Stimulated activated CD4-positive, alpha-beta T cell treated with anti-CD3 and anti-CD28 coated beads, Interleukin-15, amount 100 ng/mL, for 1 hour (primary cell): Measurements from ENCODE around the gene CALM1.
"Not testable (repeated sequence)": the region's sequence is repeated elsewhere in the genome, so short reads cannot be mapped to it uniquely, and the experiment has no call there.

Experiments used
- DNase-seq, 2 donors: peaks; one replicate each; pipeline ENCODE4 v3.0.0-alpha.2; 2020; ENCODE audit warnings: low read depth in 1 of 2, low spot score in 1 of 2

Gene CALM1

DNA sequence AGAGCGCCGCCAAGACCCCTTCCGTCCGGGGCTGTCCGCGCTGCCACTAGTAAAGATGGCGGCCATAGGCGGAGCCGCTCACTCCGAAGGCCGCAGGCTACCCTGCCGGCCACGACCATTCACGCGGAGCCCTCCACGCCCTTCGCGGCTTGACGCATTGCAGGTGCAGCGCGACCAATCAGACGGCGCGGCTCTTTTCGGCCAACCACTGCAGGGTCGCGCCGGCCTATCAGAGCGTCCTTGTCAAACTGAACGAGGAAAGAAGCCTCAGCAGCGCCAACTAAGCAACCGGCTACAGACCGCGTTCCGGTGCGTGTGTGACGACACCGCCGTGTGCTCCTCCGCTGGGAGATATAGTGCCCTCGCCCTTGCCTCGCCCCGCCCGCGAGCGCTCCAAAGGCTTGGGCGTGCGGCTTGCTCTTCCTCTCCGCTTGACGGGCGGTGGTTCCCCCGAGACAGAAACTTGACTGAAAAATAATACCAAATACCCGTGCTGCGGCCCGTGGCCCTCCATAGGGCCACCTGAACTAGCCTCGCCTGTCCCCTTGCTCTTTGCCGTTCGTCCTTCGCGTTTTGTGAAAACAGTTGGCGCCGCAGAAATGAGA, 13.6 kb upstream of the CALM1 start:
- DNase-seq = peak; percentile 95 to 96

GRCh38 chr14:90383731-90384542, 12.9 kb upstream of the CALM1 start:
- DNase-seq = peak; percentile 22 to 46

- DNase-seq = no peak
Observed at GRCh38 chr14:90384543-90384911, 12.3 kb upstream of the CALM1 start.

DNA sequence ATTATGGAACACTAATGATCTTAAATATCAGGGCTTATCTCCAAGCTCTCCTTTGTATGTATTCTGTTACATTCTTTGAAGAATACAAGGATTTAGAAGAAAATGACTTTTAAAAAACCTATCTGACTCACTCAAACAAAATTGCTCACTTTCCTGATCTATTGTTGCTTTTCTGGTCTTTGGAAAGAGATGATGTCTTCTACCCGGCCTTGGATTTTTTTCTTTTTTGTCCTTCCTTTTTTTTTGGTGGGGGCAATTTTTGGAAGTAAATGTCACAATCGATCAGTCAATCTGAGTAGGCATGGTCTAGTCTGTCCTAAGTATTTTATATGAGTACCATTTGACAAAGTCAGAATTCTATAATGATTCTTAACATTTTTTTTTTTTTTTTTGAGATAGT, 10.5 kb upstream of the CALM1 start:
- no peak for DNase-seq

- DNase-seq = no peak
Observed at GRCh38 chr14:90387206-90387760, 9.5 kb upstream of the CALM1 start.

GRCh38 chr14:90388437-90388836, 8.4 kb upstream of the CALM1 start:
- no peak for DNase-seq

DNA sequence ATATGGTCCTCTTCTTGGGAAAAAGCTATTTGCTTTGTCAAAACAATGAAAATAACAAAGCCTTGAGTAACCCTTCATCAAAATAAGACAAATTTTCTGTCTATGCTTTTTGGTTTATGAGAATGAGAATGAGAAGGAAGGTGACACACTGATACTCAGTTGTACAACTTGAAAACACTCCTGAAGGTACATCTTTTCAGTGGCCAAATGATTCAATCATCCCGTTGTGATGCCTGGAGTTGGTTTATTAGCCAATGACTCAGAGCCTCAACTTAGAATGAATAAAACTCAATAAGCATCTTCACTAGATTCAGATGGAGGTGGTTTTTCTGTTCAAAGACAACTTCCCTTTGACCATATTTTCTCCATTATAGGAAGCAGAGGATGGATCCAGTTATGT, 7.8 kb upstream of the CALM1 start:
- no peak for DNase-seq

GRCh38 chr14:90393966-90394365, 2.9 kb upstream of the CALM1 start:
- DNase-seq = no peak

GRCh38 chr14:90394782-90395181, 2.0 kb upstream of the CALM1 start:
- DNase-seq = not testable (repeated sequence)

DNA sequence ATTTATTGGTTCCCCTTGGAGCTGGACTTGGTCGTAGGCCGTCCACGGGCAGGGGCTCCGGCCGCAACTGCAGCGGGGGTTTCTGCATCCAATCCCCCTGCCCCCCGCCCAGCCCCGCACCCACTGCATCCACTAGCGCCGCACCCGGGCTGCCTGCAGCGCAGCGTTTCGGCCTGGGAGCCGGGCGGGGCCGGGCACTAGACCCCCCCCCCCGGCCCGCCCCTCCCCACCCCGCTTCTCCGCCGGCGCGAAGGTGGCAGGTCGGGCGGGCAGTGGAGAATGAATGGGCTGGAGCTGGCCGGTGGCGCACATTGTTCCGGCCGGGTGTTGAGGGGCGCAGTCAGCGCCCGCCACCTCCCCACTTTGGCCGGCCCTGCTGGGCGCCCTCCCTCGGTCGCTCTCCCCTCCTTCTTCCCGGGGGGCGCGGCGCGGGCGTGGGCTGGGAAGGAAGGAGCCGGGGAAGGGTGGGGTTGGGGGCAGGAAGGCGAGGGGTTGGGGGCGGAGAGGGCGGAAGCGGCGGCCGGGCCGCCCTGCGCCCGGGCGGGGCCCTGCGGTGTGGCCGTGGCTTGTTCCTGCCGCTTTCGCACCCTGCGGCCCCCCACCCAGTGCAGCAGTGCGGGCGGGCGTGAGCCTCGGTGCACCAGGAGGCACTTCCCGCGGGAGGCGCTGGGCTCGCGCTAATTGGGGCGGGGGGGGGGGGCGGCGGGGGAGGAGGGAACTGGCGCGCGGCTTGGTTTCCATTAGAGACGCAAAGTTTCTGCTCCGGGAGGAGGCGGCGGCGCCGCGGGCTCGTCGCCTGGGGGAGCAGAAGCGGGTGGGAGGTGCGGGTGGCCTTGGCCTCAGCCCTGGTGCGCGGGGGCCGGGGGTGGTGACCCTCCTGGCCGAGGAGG, 841 bp downstream of the CALM1 start:
- DNase-seq = peak; percentile 33 to 42

DNA sequence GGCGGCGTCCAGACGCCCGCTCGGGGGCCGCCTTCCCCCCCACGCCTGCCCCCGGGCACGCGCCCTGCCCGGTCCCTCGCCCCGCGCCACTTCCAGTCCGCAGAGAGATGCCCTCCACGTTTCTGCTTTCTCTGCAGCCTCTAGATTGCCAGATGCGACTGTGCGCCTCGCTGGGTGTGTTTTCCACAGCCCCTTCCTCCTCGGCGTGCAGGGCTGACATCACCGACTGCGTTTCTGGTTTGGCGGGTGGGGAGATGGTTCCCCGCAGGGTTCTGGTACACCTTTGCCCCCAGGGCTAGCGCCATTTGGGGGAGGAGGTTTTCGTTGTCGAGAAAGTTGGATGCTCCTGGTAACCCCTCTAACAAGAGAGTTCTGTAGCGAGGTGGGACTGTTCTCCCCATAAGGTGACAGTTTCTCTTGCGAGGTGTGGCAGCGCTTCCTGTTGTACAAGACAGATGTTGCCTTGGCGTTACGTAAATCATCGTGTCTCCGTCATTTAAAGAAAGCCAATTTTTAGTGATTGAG, 1.5 kb downstream of the CALM1 start:
- peak; percentile 28 to 34 for DNase-seq

DNA sequence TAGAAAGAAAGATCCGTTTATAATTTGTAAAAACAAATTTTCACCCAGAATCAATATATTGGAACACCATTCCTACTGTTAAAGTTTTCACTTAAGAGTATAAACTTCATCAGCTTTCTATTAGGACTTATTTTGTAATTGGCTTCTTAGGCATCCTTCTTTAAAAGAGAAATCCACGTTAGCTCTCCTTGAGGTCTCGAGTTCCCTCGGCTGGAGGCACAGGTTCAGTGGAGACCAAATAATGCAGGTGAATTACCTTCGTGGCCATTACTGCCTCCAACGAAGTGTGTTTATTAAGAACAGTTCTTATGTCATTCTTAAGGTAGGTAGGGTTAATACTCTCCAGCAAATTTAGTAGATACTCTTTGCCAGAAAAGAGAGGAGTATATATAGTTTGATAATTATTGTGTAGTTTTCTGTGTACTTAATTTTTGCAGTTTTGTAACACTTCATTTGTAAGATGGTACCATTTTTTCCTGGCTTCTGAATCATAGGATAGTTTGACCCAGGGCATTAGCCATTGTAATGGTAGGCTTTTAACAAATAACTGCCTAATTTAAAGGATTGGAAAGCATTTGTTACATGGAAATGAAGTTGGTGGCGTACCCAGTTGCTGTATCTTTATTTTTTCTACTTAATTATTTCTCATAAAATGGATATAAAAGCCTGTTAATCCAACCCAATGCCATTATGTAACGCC, 2.2 kb downstream of the CALM1 start:
- DNase-seq = no peak

DNA sequence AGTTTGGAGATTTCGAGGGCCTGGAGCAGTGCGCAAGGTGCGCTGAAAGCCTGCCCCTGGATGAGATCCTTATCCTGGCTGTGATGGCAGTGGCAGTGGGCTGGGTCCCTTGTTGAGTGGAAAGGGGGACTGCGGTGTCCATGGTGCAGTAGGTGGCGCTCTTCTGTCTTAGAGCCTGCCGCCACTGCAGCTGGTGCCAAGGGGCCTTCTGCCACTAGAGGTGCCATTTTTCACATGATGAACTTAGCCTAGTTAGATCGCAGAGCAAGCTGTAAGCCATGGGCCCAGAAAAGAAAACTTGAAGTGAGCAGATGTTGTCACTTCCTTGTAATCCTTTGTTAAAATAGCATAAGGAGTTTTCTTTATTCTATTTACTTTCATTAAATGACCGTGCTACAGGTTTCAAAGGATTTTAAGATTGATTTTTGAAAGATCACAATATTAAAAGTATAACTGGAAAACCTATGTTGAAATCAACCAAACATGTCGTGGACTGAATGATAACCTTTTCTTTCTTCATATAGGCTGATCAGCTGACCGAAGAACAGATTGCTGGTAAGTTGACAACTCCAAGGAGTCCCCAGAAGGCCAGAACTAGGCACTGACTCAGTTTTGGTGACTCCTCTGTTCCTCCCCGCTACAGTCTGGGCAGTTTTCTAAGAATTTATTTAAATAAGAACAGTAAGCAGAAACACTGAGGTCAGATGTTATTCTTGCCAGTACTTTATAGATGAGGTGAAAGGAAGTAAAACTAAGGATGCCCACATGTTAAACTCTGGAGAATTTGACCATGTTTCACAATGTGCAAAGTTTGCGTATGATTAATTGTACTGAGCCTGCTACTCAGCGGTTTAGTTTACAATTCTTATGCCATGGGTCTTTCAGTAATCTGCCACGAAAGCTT, 3.0 kb downstream of the CALM1 start:
- DNase-seq = peak; percentile 58 to 61

DNA sequence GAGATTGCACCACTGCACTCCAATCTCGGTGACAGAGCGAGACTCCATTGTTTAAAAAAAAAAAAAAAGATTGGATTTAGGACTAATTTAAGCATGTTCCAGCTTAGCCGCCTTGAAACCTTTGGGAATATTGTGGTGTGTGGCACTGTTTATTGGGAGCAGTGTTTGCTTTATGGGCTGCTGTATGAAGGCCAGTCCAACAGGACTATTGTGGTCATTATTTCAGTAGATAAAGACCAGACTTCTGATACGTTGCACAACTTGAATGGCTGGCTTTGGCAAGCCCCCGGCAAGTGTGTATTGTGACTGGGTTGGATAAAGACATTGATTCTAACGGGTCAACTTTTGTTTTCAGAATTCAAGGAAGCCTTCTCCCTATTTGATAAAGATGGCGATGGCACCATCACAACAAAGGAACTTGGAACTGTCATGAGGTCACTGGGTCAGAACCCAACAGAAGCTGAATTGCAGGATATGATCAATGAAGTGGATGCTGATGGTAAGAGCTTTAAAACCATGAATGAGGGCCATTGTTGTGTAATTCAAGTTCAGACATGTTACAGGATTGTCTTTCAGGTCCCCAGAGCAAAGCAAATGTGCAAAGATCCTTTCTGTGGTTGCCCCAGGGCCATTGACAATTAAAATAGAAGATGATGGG, 4.2 kb downstream of the CALM1 start:
- no peak for DNase-seq

- no peak for DNase-seq
Observed at GRCh38 chr14:90402016-90402415, 5.2 kb downstream of the CALM1 start.

- DNase-seq = no peak
Observed at GRCh38 chr14:90403065-90403464, 6.2 kb downstream of the CALM1 start.

GRCh38 chr14:90405101-90405500, 8.3 kb downstream of the CALM1 start:
- DNase-seq = no peak

DNA sequence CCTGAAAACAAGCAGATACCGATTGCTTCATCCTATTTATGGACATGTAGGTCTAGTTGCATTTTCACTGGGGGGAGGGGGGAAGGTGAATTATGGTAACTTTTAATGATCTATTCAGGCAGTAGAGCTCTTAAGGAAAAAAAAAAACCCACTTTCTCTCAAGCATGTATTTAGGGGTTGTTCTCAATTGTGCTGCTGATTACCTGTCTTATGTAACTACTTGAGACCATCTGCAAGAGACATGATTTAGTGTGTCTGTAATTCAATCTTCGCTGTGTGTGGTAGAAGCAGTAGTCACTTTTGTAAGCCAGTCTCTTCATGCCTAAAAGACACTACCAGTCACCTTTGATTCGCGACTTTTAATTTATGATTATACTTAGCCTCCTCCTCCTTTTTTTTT, 8.9 kb downstream of the CALM1 start:
- no peak for DNase-seq

GRCh38 chr14:90406384-90406798, 9.6 kb downstream of the CALM1 start:
- no peak for DNase-seq
